ENCODE results near the gene EXOC6B.
"Not testable (repeated sequence)": the region's sequence is repeated elsewhere in the genome, so short reads cannot be mapped to it uniquely, and the experiment has no call there.

Gene EXOC6B

GRCh38 chr2:72676341-72677025 lies 149.3 kb downstream of the EXOC6B start:
- no peak for DNase-seq

- no peak for DNase-seq
Measured at GRCh38 chr2:72674982-72675915, 150.6 kb downstream of the EXOC6B start.

- no peak for DNase-seq
Measured at GRCh38 chr2:72673279-72673678, 152.6 kb downstream of the EXOC6B start.

- DNase-seq: no peak
Measured at GRCh38 chr2:72669121-72669520, 156.7 kb downstream of the EXOC6B start.

GRCh38 chr2:72668647-72669046 lies 157.2 kb downstream of the EXOC6B start:
- no peak for DNase-seq

- no peak for DNase-seq
Measured at GRCh38 chr2:72665448-72665847, 160.4 kb downstream of the EXOC6B start.

- DNase-seq: no peak
Measured at GRCh38 chr2:72661985-72662384, 163.8 kb downstream of the EXOC6B start.

- DNase-seq: no peak
Measured at GRCh38 chr2:72649810-72650209, 176.0 kb downstream of the EXOC6B start.

- DNase-seq: not testable (repeated sequence)
Measured at GRCh38 chr2:72641221-72641620, 184.6 kb downstream of the EXOC6B start.

- no peak for DNase-seq
Measured at GRCh38 chr2:72638600-72639211, 187.1 kb downstream of the EXOC6B start.

- DNase-seq: no peak
Measured at GRCh38 chr2:72636210-72636609, 189.6 kb downstream of the EXOC6B start.

- DNase-seq: no peak
Measured at GRCh38 chr2:72630767-72631166, 195.1 kb downstream of the EXOC6B start.

GRCh38 chr2:72629062-72629461 lies 196.8 kb downstream of the EXOC6B start:
- DNase-seq: no peak

- DNase-seq: no peak
Measured at GRCh38 chr2:72627083-72627482, 198.8 kb downstream of the EXOC6B start.

- no peak for DNase-seq
Measured at GRCh38 chr2:72625366-72625765, 200.5 kb downstream of the EXOC6B start.

- DNase-seq: no peak
Measured at GRCh38 chr2:72623481-72623880, 202.4 kb downstream of the EXOC6B start.

- no peak for DNase-seq
Measured at GRCh38 chr2:72619626-72620025, 206.2 kb downstream of the EXOC6B start.

- no peak for DNase-seq
Measured at GRCh38 chr2:72613931-72614330, 211.9 kb downstream of the EXOC6B start.

- no peak for DNase-seq
Measured at GRCh38 chr2:72612614-72613160, 213.1 kb downstream of the EXOC6B start.

- no peak for DNase-seq
Measured at GRCh38 chr2:72607189-72607588, 218.6 kb downstream of the EXOC6B start.

GRCh38 chr2:72605836-72606442 lies 219.9 kb downstream of the EXOC6B start:
- no peak for DNase-seq

- DNase-seq: no peak
Measured at GRCh38 chr2:72604468-72604867, 221.4 kb downstream of the EXOC6B start.

- DNase-seq: no peak
Measured at GRCh38 chr2:72603481-72603880, 222.4 kb downstream of the EXOC6B start.

Measured in stimulated activated CD4-positive, alpha-beta T cell treated with anti-CD3 and anti-CD28 coated beads, Interleukin-2, amount 100 ng/mL, for 24 hours (primary cell).